PC-3 (cell line): ENCODE results near the gene SERPIND1. TPM values are rescaled to one million over a fixed set of nuclear protein-coding genes. Genes with fewer than 3 reads are reported as not detected.

Source experiments
- ATAC-seq: fragments of 200-7000 bp; cut with Tn5 transposase; 2 replicates; pipeline ENCODE4 v1.9.1; 2020; ENCODE audit warnings: mild to moderate bottlenecking, moderate library complexity
- BruUV-seq: library from RNA; stranded (reverse); fragments of 400-500 nt; replicated peaks from 2 replicates; lab custom pipeline; 2021; lab: Mats Ljungman, UMichigan
- CTCF ChIA-PET: fragments of 300-600 bp; sonication (Branson Sonifier 250); formaldehyde crosslinking; loops from one replicate; lab custom pipeline; 2022; ENCODE audit warnings: antibody characterized with exemption; lab: Charles Lee
- POLR2A ChIA-PET: fragments of 300-600 bp; sonication (Branson Sonifier 250); formaldehyde crosslinking; loops from one replicate; lab custom pipeline; 2022; ENCODE audit warnings: antibody characterized with exemption; ENCODE audit not compliant: unreplicated experiment; lab: Charles Lee
- DNase-seq: peaks from one replicate; pipeline ENCODE4 v3.0.0-alpha.2; 2015
- H2AFZ ChIP-seq: fragments of 300-600 bp; sonication (generic); 2 replicates; pipeline ENCODE4 v1.6.0; 2016; ENCODE audit warnings: antibody characterized with exemption, low read length
- H3F3A ChIP-seq: fragments of 300-600 bp; sonication (generic); one replicate; pipeline ENCODE4 v1.6.0; 2017; ENCODE audit warnings: antibody characterized with exemption, low read length, control low read depth, mild to moderate bottlenecking; ENCODE audit not compliant: unreplicated experiment
- H3K27ac ChIP-seq: fragments of 300-600 bp; sonication (generic); 2 replicates; pipeline ENCODE4 v1.5.1; 2016; ENCODE audit warnings: mild to moderate bottlenecking, low read length
- H3K27me3 ChIP-seq: fragments of 300-600 bp; sonication (generic); 2 replicates; pipeline ENCODE4 v1.6.1; 2016; ENCODE audit warnings: low read length, mixed read lengths
- H3K36me3 ChIP-seq: fragments of 300-600 bp; sonication (generic); 2 replicates; pipeline ENCODE4 v1.6.1; 2016; ENCODE audit warnings: low read depth, mixed run types, low read length, mixed read lengths
- H3K4me1 ChIP-seq: fragments of 300-600 bp; sonication (generic); 2 replicates; pipeline ENCODE4 v1.5.1; 2016; ENCODE audit warnings: low read length; ENCODE audit not compliant: insufficient read depth
- H3K4me2 ChIP-seq: fragments of 300-600 bp; sonication (generic); 2 replicates; pipeline ENCODE4 v1.6.0; 2016; ENCODE audit warnings: low read length
- H3K4me3 ChIP-seq: fragments of 300-600 bp; sonication (generic); 2 replicates; pipeline ENCODE4 v1.5.1; 2016; ENCODE audit warnings: mild to moderate bottlenecking, low read length, mixed read lengths
- H3K79me2 ChIP-seq: fragments of 300-600 bp; sonication (generic); 2 replicates; pipeline ENCODE4 v1.6.1; 2017; ENCODE audit warnings: low read length, mixed read lengths
- H3K9ac ChIP-seq: fragments of 300-600 bp; sonication (generic); 2 replicates; pipeline ENCODE4 v1.6.0; 2016; ENCODE audit warnings: mild to moderate bottlenecking, low read length
- H3K9me2 ChIP-seq: fragments of 300-600 bp; sonication (generic); replicated peaks from 2 replicates; pipeline ENCODE4 v1.6.1; 2016; ENCODE audit warnings: mixed run types, low read length, mixed read lengths
- H3K9me3 ChIP-seq: fragments of 300-600 bp; sonication (generic); 2 replicates; pipeline ENCODE4 v1.6.1; 2016; ENCODE audit warnings: low read length, mixed read lengths
- H4K20me1 ChIP-seq: fragments of 300-600 bp; sonication (generic); 2 replicates; pipeline ENCODE4 v1.6.1; 2016; ENCODE audit warnings: low read length, mixed read lengths
- CTCF ChIP-seq: fragments of 300-600 bp; sonication (generic); conservative IDR thresholded peaks from 2 replicates; pipeline ENCODE4 v1.5.1; 2017; ENCODE audit warnings: antibody characterized with exemption, low read depth, mild to moderate bottlenecking, low read length
- EZH2 ChIP-seq: fragments of 300-600 bp; sonication (generic); IDR thresholded peaks from one replicate; pipeline ENCODE4 v1.6.1; 2017; ENCODE audit warnings: antibody characterized with exemption, mild to moderate bottlenecking, low read length; ENCODE audit not compliant: unreplicated experiment
- EZH2phosphoT487 ChIP-seq: fragments of 300-600 bp; sonication (generic); IDR thresholded peaks from 2 replicates; pipeline ENCODE4 v1.6.1; 2018; ENCODE audit warnings: mild to moderate bottlenecking, antibody characterized with exemption, low read length, borderline replicate concordance
- intact Hi-C: fragments of 100-400 bp; cut with micrococcal nuclease; formaldehyde crosslinking; loops from 2 replicates; pipeline ENCODE4 v1.9.0; 2023
- total RNA-seq: library from RNA; depleted of rRNA; stranded (reverse); fragments of >200 nt; gene quantifications from 2 replicates; pipeline ENCODE4 v1.2.3, GENCODE V29; 2014

Gene SERPIND1
- total RNA-seq, 1 experiment from 2014 or later, result 2.9 TPM

DNA sequence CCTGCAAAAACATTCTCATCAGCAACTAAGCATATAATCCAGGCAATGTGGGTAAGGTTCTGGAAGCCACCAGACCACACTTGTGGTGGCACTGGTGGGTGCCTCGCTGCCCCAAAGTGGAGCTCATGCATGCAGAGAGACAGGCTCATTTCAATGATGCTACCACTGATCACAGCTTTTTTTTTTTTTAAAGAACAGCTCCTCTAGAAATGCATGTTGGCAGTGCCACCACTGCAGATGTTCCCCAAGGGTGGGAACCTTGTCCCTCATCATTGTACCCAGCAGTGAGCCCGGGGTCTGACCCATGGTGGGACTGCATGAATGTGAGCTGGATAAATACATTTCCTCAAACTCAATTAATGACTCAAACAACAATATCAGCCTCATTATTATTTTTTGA is 31.1 kb upstream of the SERPIND1 start:
- intact Hi-C loops, result no loop called here
- H3F3A ChIP-seq, result no peaks in the 10 kb centered on the region
- no peak for DNase-seq
- H3K36me3 ChIP-seq, result peaks cover 11% of the 10 kb centered on the region
- no peaks in the 10 kb centered on the region for H3K27me3 ChIP-seq
- H3K4me1 ChIP-seq, result no peaks in the 10 kb centered on the region
- ATAC-seq, result no peak
- H3K79me2 ChIP-seq, result no peaks in the 10 kb centered on the region
- H2AFZ ChIP-seq, result no peak overlapping the region
- peaks cover 5% of the 10 kb centered on the region; the same call in 1 of the 2 replicates for H3K9me3 ChIP-seq
- no peaks in the 10 kb centered on the region for H3K9me2 ChIP-seq
- no peak overlapping the region for H3K9ac ChIP-seq
- H4K20me1 ChIP-seq, result no peaks in the 10 kb centered on the region
- TF ChIP-seq EZH2phosphoT487 (no peak), EZH2 (no peak), CTCF (no peak)
- CTCF ChIA-PET, result interaction anchor here (0.6 kb wide), 2 partner anchors 36 to 437 kb away, joined by 3 to 7 read pairs; no protein-coding TSS in a partner anchor
- no peak overlapping the region for H3K4me2 ChIP-seq
- no peak overlapping the region for H3K27ac ChIP-seq
- BruUV-seq, result no TSS peak
- POLR2A ChIA-PET, result no interaction called here
- no peak overlapping the region for H3K4me3 ChIP-seq

GRCh38 chr22:20744456-20744855 is 29.5 kb upstream of the SERPIND1 start:
- DNase-seq, result no peak
- TF ChIP-seq EZH2 (no peak), EZH2phosphoT487 (no peak), CTCF (no peak)
- intact Hi-C loops, result no loop called here
- POLR2A ChIA-PET, result no interaction called here
- no peak overlapping the region for H3K4me2 ChIP-seq
- no peak for ATAC-seq
- H4K20me1 ChIP-seq, result no peaks in the 10 kb centered on the region
- H3K27ac ChIP-seq, result no peak overlapping the region
- H3K9me2 ChIP-seq, result no peaks in the 10 kb centered on the region
- CTCF ChIA-PET, result no interaction called here
- H3K27me3 ChIP-seq, result no peaks in the 10 kb centered on the region
- H3K4me1 ChIP-seq, result no peaks in the 10 kb centered on the region
- no peak overlapping the region for H3K9ac ChIP-seq
- BruUV-seq, result no TSS peak
- no peaks in the 10 kb centered on the region for H3F3A ChIP-seq
- peaks cover 11% of the 10 kb centered on the region for H3K36me3 ChIP-seq
- H3K4me3 ChIP-seq, result no peak overlapping the region
- H3K9me3 ChIP-seq, result peaks cover 5% of the 10 kb centered on the region; the same call in 1 of the 2 replicates
- no peak overlapping the region for H2AFZ ChIP-seq
- no peaks in the 10 kb centered on the region for H3K79me2 ChIP-seq

DNA sequence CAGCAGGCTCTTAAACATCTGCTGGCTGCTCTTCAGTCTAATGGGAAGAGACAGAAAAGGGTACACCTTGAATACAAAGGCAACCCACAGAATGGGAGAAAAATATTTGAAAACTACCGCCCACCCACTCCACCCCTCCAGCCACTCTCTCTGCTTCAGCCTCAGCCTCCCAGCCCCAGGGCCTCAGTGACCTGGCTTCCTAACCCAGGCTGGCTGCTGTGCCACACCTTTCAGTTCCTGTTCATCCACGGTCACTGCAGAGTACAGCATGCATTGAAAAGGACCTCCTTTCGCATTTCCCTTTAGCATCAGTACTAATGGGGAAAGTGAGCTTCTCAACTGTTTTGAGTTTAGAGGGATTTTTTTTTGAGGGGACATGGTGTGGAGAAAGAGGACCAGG is 28.8 kb upstream of the SERPIND1 start:
- no peak overlapping the region for H3K4me2 ChIP-seq
- H3F3A ChIP-seq, result no peaks in the 10 kb centered on the region
- no peak overlapping the region for H2AFZ ChIP-seq
- no peaks in the 10 kb centered on the region for H3K27me3 ChIP-seq
- H3K27ac ChIP-seq, result no peak overlapping the region
- intact Hi-C loops, result no loop called here
- H3K79me2 ChIP-seq, result no peaks in the 10 kb centered on the region
- CTCF ChIA-PET, result no interaction called here
- peaks cover 11% of the 10 kb centered on the region for H3K36me3 ChIP-seq
- DNase-seq (no peak), ATAC-seq (no peak)
- POLR2A ChIA-PET, result no interaction called here
- H4K20me1 ChIP-seq, result no peaks in the 10 kb centered on the region
- H3K9ac ChIP-seq, result no peak overlapping the region
- no peak overlapping the region for H3K4me3 ChIP-seq
- TF ChIP-seq CTCF (no peak), EZH2phosphoT487 (no peak), EZH2 (no peak)
- no TSS peak for BruUV-seq
- no peaks in the 10 kb centered on the region for H3K4me1 ChIP-seq
- no peaks in the 10 kb centered on the region for H3K9me2 ChIP-seq
- peaks cover 5% of the 10 kb centered on the region; the same call in 1 of the 2 replicates for H3K9me3 ChIP-seq
